Left renal cortex interstitium (tissue), 4 donors: ENCODE data around the gene CMIP. TPM values are rescaled to one million over a fixed set of nuclear protein-coding genes. Genes with fewer than 3 reads are reported as not detected.

Source experiments
- DNase-seq, 4 donors: peaks; one replicate each; pipeline ENCODE4 v3.0.0-alpha.2; 2013; ENCODE audit warnings: low read depth in 4 of 4, low spot score in 2 of 4, missing footprints in 1 of 4
- polyA plus RNA-seq, 4 donors: library from polyadenylated mRNA; unstranded; fragments of 120-200 nt; gene quantifications; one replicate each; pipeline ENCODE4 v1.2.1, GENCODE V29; 2013; ENCODE audit not compliant: insufficient read length in 4 of 4

CMIP gene
- polyA plus RNA-seq, 4 donors = 39.5 to 53.2 (median 42.3) TPM

DNA sequence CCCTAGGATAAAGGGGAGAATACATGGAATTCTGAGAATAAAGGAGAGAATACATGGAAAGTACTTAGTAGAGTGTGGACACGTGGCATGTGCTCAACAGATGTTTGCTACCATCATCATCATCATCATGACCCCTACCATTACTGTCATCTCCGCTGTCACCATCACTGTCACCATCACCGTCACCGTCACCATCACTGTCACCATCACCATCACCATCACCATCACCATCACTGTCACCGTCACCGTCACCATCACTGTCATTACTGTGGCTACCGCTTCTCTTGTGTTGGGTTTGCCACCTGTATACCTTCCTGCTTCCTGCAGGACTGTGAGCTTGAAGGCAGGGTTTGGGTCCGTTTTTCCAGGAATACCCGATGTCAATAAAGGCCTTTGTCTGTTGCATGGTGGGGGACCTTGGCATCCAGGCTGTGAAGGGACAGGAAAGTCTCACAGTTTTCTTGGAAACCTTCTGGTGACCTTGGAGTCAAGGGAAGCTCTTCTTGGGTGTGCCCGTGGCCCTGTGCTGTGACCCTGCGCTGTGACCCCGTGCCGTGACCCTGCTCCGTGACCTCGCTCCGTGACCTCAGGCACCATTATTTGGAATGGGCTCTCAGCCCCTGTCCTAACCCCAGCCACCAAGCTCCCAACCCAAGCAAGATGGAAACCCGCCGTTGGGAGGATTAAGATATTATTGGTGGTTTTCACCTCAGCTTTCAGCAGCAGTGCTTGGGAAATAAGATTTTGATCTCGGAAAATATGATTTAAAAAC is 14.4 kb downstream of the CMIP start:
- no peak for DNase-seq

- DNase-seq = no peak
These were observed 15.5 kb downstream of the CMIP start for GRCh38 chr16:81460075-81460474.

- no peak for DNase-seq
These were observed 16.6 kb downstream of the CMIP start for GRCh38 chr16:81461243-81461642.

DNA sequence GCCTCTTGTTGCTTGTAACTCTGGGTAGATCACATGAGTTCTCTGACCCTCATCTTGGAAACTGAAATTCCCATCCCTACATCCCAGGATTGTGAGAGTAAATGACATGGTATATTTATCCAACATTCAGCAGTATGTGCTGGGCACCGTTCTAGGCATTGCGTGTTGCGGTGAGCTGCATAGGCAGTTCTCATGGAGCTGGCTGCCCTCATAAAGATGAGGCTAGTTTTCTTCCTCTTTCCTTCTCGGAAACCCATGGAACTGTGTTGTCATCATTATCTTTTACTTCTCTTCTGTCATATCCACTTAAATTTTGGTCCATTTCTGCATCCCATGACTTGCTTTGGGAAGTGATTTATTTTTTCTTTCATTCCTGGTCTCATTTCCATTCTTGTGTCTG is 17.2 kb downstream of the CMIP start:
- no peak for DNase-seq

GRCh38 chr16:81462683-81463082 is 18.1 kb downstream of the CMIP start:
- DNase-seq = no peak

GRCh38 chr16:81463296-81463890 is 18.8 kb downstream of the CMIP start:
- no peak for DNase-seq

GRCh38 chr16:81464279-81464678 is 19.7 kb downstream of the CMIP start:
- DNase-seq = no peak

DNA sequence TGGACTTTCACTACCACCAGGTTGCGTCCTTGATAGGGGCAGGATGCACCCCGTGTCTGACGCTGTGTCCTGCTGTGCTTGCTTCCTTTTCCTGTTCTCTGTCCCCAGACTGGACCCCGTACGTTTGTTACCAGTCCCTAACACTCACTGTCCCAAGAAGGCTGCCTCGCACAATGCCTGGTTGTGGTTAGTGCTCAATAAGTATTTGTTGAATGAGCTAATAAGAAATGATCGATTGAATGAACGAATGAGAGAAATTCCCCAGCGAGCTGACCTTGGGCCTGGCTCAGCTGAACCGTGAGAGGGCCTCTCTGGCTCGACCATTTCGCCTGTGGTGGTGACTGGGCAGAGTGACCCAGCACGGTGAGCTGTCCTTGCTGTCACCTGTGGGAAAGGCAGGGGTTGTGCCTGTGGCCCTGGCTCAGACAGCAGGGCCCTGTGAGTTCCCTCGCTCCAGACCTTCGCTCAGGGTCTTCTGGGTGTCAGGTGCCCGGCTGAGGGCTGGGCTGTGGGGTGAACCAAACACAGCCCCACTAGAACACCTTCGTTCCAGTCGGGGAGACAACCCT is 20.9 kb downstream of the CMIP start:
- no peak for DNase-seq

DNA sequence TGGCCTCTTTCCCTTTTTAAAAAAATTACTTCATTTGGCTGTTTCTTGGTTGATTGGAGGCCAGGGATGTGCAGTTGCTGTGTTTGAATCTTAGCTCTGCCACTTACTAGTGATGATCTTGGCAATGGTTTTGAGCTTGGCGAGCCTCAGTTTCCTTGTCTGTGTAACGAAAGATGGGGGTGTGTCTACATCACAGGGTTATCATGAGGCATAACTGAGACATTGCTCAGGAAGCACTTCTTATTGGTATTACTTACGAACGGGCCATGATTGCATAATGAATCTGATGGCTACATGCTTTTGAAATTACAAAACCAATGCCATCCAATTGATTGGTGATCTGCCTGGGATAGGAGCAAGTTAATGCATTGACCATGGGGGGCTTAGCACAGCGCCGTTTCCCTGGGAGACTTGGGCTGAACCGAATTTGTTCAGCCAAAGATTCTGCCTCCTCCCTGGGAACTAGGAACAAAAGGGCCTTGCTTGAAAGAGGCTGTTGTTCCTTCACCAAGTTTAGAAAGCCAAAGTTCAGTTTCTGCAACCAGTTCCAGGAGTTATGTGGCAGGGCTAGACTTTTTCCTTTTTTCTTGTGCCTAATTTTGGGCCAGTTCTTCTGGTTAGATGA is 21.9 kb downstream of the CMIP start:
- no peak for DNase-seq

DNA sequence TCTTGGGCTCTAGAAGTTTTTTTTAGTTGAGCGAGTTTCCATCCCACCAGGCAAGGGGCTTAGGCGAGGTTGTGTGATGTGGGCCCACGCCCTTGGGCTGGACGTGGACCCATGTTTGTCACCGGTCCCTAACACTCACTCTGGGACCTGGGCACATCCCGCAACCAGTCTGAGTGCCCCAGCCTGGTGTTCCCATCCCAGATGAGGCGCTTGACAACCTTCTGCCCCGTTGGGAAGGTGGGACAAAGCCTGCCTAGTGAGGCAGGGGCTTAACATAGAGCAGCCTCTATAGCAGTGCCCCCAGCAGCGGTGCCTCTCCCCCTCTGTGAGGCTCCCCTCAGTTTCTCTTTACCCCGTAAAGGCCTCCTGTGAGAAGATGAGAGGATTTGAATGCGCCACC is 22.5 kb downstream of the CMIP start:
- DNase-seq = no peak

DNA sequence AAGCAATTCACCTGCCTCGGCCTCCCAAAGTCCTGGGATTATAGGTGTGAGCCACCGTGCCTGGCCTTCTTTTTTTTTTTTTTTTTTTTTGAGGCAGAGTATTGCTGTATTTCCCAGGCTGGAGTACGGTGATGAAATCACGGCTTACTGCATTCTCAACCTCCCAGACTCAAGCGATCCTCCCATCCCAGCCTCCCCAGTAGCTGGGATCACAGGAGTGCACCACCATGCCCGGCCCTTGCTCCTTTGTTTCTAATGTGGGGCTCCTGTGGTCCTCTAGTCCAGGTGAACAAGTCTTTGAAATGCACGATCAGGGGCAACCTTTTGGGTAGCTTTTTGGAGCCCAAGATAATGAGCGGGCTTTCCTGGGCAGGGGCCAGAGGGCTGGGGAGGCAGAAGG is 23.2 kb downstream of the CMIP start:
- no peak for DNase-seq

DNA sequence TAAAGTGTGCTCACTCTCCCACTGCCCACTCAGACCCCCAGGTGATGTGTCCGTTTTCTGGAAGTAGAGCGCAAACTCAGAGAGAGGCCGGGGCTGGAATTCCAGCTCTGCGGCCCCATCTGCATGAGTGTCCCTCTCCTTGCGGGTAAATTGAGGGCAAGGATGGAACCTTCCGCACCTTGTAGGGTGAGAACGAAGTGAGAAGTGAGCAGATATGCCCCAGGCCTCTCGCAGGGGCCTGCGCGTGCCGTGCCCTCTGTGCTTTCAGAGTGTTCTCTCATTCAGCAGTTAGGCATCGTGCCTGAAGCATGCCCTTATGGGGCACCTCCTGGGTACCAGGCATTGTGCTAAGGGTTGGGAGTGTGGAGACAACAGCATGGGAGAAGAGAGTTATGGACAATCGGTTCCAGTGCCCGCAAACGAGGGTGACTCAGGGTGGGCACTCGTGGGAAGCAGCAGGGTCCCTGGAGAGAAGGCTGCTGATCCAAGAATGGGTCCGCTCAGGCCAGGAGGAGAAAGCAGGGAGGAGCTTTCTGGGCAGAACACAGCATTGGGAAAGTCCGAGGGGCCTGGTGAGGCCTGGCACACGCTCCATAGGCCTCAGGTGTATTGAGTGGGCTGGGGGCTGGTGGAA is 23.8 kb downstream of the CMIP start:
- no peak for DNase-seq

DNA sequence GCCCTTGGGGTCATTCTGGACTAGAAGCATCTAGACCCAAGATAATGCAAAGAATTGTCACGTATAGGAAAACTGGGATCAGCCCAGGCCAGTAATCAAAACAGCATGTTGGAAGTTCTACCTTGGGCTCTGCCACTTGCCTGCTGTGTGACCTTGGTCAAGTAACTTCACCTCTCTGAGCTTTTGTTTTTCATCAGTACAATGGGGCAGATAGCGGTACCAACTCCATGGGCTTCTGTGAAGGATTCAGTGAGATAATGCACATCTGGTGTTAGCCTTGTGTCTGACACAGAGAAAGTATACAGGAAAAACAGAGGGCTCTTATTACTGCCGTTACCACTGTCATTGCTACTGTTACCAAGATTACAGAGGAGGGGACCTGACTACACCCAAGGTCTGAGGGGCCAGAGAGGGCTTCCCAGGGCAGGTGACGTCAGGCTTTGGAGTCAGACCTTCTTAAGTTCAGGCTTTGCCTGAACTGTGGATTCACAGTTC is 24.6 kb downstream of the CMIP start:
- DNase-seq = no peak

- no peak for DNase-seq
These were observed 25.3 kb downstream of the CMIP start for GRCh38 chr16:81469710-81470535.

GRCh38 chr16:81470796-81471636 is 26.4 kb downstream of the CMIP start:
- no peak for DNase-seq

DNA sequence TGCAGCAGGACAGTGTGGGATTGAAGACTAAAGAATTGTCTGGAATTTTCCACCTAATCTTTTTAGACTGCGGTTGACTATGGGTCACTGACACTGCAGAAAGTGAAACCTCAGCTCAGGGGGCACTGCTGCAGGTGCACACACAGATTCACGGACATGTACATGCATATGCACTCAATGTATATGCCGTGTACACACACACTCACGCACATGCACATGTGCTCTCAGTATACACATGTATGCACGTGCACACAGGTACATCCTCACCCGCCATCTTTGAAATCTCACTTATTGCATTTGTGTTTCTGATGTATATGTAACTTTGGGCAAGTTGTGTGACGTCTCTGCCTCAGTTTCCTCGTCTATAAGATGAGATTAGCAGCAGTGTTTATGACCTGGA is 27.3 kb downstream of the CMIP start:
- DNase-seq = no peak

DNA sequence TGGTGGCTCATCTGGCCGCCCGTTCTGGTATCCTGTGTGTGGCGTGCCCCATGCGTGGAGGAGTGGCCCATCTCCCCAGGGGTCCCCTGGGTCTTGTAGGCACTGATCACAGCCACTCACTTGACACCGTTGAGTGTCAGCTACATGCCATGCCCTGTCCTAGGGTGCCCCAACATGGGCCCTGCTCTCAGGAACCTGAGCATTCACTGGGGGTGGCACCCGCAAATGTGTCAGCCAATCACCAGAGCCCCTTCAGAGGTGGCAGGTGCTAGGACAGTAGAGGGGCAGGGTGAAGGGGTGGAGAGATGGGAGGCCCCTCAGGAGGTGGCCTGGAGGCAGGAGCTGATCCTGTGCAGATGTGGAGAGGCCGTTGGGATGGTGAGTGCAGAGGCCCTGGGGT is 27.8 kb downstream of the CMIP start:
- DNase-seq = no peak

- DNase-seq = no peak
These were observed 28.5 kb downstream of the CMIP start for GRCh38 chr16:81473066-81473488.

DNA sequence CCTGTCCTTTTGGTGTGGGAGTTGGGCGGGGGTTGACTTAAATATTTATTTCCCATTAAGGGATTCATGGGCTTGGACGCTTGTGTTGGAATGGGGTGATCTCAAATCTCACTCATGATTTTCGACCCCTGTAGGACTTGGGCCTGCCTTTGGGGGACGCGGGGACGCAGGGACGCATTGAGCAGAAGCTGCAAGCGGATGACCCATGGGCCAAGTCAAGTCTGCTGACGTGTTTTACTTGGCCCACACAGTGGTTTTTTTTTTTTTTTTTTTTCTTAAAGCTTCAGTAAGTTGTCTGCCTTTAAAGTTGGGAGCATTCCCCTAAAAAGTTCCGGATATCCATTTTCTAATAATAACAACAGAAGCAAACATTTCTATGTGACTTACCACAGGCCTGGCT is 28.9 kb downstream of the CMIP start:
- peak in 3 of 4 donors; percentile 34 to 49 (median 34) for DNase-seq
